Tibial nerve (tissue), 4 donors: ENCODE data around the gene TULP4.

Source experiments
- CTCF ChIP-seq, 5 experiments: fragments of 200-600 bp in 3 of 5; fragments of 450-650 bp in 2 of 5; sonication (generic) in 3 of 5; IDR thresholded peaks; one replicate each; pipeline ENCODE4 v1.5.1; 2016 to 2019; ENCODE audit warnings: antibody characterized with exemption in 5 of 5, mild to moderate bottlenecking in 3 of 5, moderate library complexity in 2 of 5
- EP300 ChIP-seq, 2 donors: sonication (generic); formaldehyde crosslinking; IDR thresholded peaks; one replicate each; pipeline ENCODE4 v1.6.1; 2017; ENCODE audit warnings: antibody characterized with exemption in 2 of 2, mild to moderate bottlenecking in 1 of 2
- POLR2A ChIP-seq, 2 donors: fragments of 450-650 bp; IDR thresholded peaks; one replicate each; pipeline ENCODE4 v1.6.1; 2017; ENCODE audit warnings: antibody characterized with exemption in 2 of 2, mild to moderate bottlenecking in 2 of 2, moderate library complexity in 2 of 2

GRCh38 chr6:158312672-158313397, 570 bp downstream of the TULP4 start:
- TF ChIP-seq CTCF (IDR thresholded peaks at IDR 0.05) (no peak), POLR2A (IDR thresholded peaks at IDR 0.05) (no peak), EP300 (IDR thresholded peaks at IDR 0.05) (no peak)
